OCI-LY7 (cell line): ENCODE data around the gene RDH8.

ENCODE experiments used
- CTCF ChIP-seq: fragments of 200-600 bp; sonication (generic); conservative IDR thresholded peaks from 2 replicates; pipeline ENCODE4 v1.5.1; 2014; ENCODE audit warnings: mild to moderate bottlenecking, antibody characterized with exemption, low read length, moderate library complexity, mixed read lengths
- EZH2phosphoT487 ChIP-seq: fragments of 200-600 bp; sonication (generic); IDR thresholded peaks from 2 replicates; pipeline ENCODE4 v1.6.1; 2018; ENCODE audit warnings: low read depth, borderline replicate concordance, mild to moderate bottlenecking, mixed run types, antibody characterized with exemption, low read length, moderate library complexity, mixed read lengths

GRCh38 chr19:10013834-10014618 is 743 bp downstream of the RDH8 start:
- no peak for TF ChIP-seq CTCF
- TF ChIP-seq EZH2phosphoT487 = no peak
